HAP-1 (cell line): ENCODE results near the gene SF3A1.
A peak's percentile ranks its signal among the peaks of the same experiment; 100 is the strongest.

Experiments
- DNase-seq, 2 experiments: peaks; one replicate each; pipeline ENCODE4 v3.0.0-alpha.2; 2016 to 2020; ENCODE audit warnings: low spot score in 2 of 2
- H3K27me3 ChIP-seq: fragments of 250-450 bp; sonication (Bioruptor Pico); 2 replicates; pipeline ENCODE4 v1.5.1; 2020; ENCODE audit warnings: low read depth, mild to moderate bottlenecking, moderate library complexity
- H3K36me3 ChIP-seq: fragments of 250-450 bp; sonication (Bioruptor Pico); replicated peaks from 2 replicates; pipeline ENCODE4 v1.5.1; 2020; ENCODE audit warnings: mild to moderate bottlenecking
- H3K4me1 ChIP-seq: fragments of 250-450 bp; sonication (Bioruptor Pico); 2 replicates; pipeline ENCODE4 v1.5.1; 2020; ENCODE audit warnings: mild to moderate bottlenecking
- H3K4me3 ChIP-seq: fragments of 250-450 bp; sonication (Bioruptor Pico); 2 replicates; pipeline ENCODE4 v1.5.1; 2020; ENCODE audit warnings: mild to moderate bottlenecking, moderate library complexity
- H3K9me3 ChIP-seq: fragments of 250-450 bp; sonication (Bioruptor Pico); 2 replicates; pipeline ENCODE4 v1.5.1; 2020; ENCODE audit warnings: mild to moderate bottlenecking, moderate library complexity
- in situ Hi-C: fragments of 300-500 bp; cut with MboI; formaldehyde crosslinking; loops from 3 replicates; pipeline ENCODE4 v1.14.3; 2020; ENCODE audit warnings: low sequenced_read_pairs, inconsistent platforms, mixed read lengths

SF3A1 gene

DNA sequence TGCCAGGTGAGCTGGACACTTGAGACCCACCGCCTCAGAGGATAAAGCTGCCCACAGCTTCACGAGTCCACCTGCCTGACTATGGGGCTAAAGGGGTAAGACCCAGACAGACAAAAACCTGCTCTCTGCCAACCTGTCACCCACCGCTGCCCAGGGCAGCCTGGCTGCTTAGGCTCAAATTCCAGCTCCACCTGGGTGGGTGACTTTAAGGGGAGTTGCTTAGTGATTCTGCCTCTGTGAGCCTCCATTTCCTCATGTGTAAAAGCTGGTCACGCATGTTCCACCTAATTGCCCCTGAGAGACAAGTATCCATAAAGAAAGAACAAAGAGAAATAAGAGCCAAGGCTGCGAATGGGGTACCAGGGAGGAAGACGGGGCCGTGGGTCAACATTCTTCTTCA is 63.7 kb downstream of the SF3A1 start:
- no peak for DNase-seq
- in situ Hi-C loops = no loop called here
- Histone ChIP-seq H3K4me1 (peaks cover 10% of the 10 kb centered on the region), H3K9me3 (no peaks in the 10 kb centered on the region), H3K4me3 (no peak overlapping the region), H3K36me3 (peaks cover 7% of the 10 kb centered on the region), H3K27me3 (no peaks in the 10 kb centered on the region)

DNA sequence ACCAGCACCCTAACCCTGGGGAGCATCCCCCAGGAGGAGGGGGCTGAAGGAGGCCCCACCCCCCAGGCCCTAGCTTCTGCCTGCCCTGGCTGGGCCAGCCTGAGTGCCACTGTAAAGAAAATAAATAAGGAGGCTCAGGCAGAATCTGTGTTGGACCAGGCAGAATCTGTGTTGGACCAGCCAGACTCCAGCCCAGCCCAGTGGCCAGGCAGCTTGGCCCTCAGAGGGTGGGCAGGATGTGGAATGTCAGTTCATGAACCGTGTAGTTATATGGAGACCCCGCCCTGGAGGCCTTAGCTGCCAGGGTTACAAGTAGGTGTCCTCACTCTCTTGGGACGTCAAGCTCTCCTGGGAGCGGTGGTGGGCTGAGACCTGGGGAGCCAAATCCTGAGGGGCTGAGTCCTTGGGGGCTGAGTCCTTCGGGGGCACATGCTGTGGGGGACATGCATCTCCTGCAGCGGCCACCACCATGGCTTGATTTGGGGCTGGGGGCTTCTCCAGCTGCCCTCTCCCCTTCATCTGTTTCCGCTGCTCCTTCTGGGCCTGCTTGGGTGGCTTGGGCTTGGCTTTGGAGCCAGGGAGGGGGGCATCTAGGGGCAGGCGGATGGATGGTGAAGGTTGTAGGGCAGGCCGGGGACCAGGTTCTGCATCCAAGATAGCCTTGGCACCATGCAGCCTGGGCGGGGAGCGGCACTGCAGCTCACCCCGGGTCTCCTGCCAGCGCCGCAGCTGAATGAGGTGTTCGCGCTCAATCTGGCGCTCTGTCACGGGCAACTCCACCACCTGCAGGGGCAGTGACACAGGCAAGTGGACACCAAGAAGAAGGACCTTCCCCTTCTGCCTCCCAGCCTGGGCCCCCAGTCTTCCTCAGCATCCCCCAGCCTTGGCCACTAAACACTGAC is 64.4 kb downstream of the SF3A1 start:
- DNase-seq = no peak
- Histone ChIP-seq H3K27me3 (no peaks in the 10 kb centered on the region), H3K9me3 (no peaks in the 10 kb centered on the region), H3K4me3 (no peak overlapping the region), H3K36me3 (peaks cover 7% of the 10 kb centered on the region; the same call in 1 of the 2 replicates), H3K4me1 (peaks cover 10% of the 10 kb centered on the region)
- in situ Hi-C loops = no loop called here

DNA sequence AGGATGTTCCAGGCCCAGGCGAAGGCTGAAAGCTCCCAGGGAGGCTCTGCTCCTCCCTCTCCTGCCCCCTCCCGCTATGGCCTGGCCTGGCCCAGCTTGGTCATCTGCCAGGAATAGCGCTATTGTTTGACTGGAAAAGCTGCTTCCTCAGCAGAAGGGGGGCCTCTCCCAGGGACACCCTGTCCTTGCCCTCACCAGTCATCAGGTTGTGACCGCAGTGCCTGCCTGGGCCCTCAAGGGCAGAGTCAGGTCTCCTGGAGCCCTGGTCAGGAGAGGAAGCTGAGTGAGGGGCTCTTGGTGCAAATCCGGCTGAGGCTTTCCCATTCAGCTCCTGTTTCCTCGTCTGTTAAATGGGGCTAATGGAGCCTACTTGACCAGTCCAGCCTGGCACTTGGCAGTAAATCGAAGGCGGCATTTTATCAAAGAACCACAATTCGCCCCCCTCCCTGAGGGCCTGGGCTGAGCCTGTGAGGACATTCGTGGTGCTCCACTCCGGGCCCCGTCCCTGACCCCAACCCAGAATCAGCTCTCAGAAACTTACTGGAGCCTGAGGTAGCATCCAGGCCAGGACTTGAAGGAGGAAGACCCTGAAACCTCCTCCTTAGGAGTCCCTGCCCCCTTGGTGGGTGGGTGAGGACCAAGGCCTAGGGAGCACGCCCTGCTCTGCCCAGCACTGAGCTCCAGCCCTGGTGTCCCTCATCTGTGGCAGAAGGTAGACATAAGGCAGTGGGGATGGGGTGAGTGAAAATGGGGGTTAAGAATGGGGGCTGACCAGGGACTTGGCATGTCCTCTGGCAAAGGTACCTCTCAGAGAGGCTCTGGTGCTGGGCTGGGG is 65.4 kb downstream of the SF3A1 start:
- Histone ChIP-seq H3K27me3 (no peaks in the 10 kb centered on the region), H3K36me3 (peaks cover 10% of the 10 kb centered on the region; the same call in 1 of the 2 replicates), H3K4me3 (no peak overlapping the region), H3K9me3 (no peaks in the 10 kb centered on the region), H3K4me1 (peaks cover 10% of the 10 kb centered on the region)
- peak in 1 of 2 experiments; percentile 59 for DNase-seq
- in situ Hi-C loops = no loop called here

DNA sequence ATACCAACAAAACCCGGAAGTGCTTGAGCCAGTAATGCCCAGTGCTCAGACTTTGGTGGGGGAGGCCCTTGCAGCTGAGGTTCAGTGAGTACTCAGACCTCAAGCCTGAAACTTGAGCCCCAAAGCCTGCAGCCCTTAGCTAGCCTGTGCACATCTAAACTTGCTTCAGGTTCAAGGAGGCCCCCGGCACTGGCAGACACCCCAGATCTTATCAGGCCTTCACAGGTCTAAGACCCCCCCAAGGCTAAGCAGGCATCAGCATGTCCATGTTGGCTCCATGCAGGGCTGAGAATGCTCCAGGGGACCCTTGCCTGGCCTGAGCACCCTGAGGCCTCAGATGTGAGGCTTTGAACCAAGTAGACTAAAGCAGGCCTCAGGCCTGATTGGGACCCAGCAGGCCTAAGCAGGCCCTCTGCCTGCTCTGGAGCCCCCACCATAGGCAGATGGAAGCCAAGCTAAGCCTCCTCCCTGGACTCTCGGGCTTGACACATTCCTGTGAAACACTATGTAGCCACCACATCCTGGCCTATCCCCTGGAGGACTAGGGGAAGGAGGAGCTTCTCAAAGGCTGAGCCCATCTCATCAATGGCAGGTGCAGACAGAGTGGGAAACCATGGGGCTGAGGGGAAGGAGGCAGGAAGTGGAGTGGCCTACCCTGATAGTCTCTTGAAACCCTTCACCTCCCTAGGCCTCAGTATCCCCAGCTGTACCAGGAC is 66.2 kb downstream of the SF3A1 start:
- peak in 1 of 2 experiments; percentile 23 for DNase-seq
- Histone ChIP-seq H3K27me3 (no peaks in the 10 kb centered on the region), H3K4me3 (peak overlapping the region; percentile 60; the same call in 1 of the 2 replicates), H3K4me1 (peaks cover 10% of the 10 kb centered on the region), H3K36me3 (peaks cover 10% of the 10 kb centered on the region; the same call in 1 of the 2 replicates), H3K9me3 (no peaks in the 10 kb centered on the region)
- in situ Hi-C loops = no loop called here

DNA sequence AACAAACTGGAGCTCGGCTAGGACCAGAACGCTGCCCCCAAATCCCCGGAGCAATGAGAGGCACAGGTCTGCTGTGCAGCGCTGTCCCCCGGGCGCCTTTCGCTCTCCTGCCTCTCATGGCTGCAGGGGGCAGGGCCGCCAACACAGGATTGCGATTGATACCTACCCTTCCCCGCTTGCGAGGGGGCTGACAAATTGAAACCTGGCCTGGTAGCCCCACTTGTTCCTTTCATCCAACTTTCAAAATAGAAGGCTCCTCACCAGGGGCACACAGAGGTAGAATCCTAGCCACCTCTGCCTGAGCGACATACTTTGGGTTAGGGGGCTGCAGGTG is 66.7 kb downstream of the SF3A1 start:
- Histone ChIP-seq H3K36me3 (peaks cover 10% of the 10 kb centered on the region; the same call in 1 of the 2 replicates), H3K9me3 (no peaks in the 10 kb centered on the region), H3K4me3 (peak overlapping the region; percentile 60), H3K27me3 (no peaks in the 10 kb centered on the region), H3K4me1 (peaks cover 10% of the 10 kb centered on the region)
- DNase-seq = no peak
- in situ Hi-C loops = no loop called here

DNA sequence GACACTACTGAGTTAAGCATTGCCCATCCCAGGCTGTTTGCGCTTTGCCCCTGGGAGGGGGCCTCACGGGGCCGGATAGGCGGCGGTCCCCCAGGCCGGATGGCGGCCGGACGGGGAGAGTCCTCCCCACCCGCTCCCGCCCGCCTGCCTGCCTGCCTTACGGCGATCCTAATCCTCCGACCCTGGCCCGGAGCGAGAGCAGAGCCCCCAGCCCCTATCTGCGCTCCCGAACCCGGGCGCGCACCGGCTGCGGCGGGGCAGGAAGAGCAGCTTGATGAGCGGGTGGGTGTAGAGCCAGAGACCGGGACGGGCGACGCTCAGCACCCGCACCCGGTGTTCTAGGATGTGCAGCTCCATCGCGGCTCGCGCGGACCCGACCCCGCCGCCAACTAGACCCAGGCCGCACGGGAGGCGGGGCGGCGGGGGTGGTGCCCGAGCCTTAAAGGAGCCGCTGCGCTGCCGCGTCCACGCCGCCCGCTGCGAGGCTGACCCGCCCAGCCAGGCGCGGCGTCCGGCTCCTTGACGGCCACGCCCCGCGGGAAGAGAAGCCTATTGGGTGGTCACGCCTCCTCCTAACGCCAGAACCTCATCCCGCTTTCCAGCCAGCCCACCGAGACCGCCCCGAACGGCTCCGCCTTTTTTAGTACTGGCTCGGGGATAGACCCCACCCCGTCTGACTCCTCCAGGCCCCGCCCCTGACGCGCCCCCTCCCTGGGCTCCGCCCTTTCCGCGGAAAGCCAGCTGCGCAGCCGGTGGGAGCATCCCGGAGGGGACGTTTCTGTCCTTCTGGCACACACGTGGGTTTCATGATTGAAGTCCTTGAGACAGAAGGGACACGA is 67.3 kb downstream of the SF3A1 start, which contains the start of gene CASTOR1:
Gene CASTOR1 (minus strand): TSS at position 365 of the 839 bp plus-strand sequence. CDS start 8 bp downstream, at position 357.
- DNase-seq = peak; percentile 98 to 100
- H3K9me3 ChIP-seq = no peaks in the 10 kb centered on the region
- in situ Hi-C loops = no loop called here
- H3K36me3 ChIP-seq = peaks cover 10% of the 10 kb centered on the region; the same call in 1 of the 2 replicates
- H3K4me3 ChIP-seq = peak within 1 kb of the TSS; percentile 60
- H3K4me1 ChIP-seq = peaks cover 10% of the 10 kb centered on the region
- no peaks in the 10 kb centered on the region for H3K27me3 ChIP-seq

DNA sequence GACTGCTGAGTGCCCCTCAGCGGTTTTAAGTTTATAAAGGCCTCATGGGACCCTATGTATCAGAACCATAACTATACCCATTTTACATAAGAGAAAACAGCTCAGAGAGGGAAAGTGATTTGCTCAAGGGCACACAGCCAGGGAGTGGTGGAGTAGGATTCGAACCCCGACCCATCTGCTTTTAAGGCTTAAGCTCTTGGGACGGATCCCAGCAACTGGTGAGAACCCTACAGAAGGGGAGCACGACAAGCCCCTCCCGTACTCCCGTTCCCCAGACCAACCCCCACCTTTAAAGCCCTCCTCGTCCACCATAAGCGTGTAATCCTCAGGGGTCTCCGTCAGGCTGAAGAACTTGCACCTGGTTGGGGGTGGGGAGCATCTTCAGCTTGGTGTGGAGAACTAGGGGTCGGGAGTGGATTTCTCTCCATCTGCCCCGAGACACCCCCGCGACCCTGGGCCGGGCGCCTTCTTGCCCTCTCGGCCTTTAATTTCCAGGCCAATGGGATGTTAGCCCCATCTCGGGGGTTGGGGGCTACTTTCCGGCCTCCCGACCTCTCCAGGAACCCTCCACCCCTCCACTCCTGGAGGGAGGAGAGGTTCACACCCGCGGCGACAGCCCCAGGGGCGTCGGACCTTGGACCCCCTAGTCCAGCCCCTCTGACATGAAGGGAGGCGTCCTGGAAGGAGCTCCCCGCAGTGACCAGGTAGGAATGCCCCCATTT is 68.1 kb downstream of the SF3A1 start:
- Histone ChIP-seq H3K4me3 (peak overlapping the region; percentile 60), H3K9me3 (no peaks in the 10 kb centered on the region), H3K4me1 (peaks cover 10% of the 10 kb centered on the region), H3K27me3 (no peaks in the 10 kb centered on the region), H3K36me3 (peaks cover 10% of the 10 kb centered on the region; the same call in 1 of the 2 replicates)
- DNase-seq = no peak
- in situ Hi-C loops = no loop called here

DNA sequence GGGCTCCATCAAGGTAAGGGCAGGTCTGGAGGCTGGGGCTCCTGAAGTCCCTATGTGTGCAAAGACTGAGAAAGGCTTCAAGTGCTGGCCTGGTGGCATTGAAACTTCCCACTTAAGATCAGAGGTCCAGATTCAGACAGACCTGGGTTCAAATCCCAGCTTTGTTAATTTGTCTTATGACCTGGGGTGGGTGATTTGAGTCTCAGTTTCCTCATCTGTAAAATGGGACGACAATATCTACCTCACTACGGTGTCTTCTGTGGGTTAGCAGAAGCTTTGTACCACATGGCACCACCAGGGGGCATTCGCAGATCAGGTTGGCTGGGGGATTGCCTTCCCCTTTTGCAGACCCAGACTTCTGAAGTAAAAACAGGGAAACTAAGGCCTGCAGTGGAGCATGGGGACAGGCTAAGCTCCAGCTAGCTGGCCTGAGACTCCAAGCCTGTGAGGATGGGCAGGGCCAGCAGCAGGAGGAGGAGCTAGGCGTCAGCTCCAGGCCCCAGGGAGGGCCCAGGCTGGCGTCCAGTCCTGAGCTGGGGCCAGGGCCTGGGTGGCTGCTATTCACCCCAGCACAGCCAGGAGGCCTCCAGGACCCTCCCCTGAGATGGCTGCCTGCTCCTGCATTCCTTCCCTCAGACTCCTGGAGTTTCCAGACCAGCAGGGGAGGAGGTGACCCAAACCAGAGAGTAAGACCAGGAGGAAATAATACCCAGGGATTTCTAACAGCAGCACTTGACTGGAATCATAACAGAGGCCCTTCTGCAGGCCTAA is 68.9 kb downstream of the SF3A1 start:
- no peaks in the 10 kb centered on the region for H3K27me3 ChIP-seq
- in situ Hi-C loops = no loop called here
- DNase-seq = peak; percentile 63 to 88
- peak overlapping the region; percentile 60 for H3K4me3 ChIP-seq
- peaks cover 10% of the 10 kb centered on the region for H3K4me1 ChIP-seq
- H3K9me3 ChIP-seq = no peaks in the 10 kb centered on the region
- H3K36me3 ChIP-seq = 0 out of 2 replicates have a peak, but pooled peaks cover 3% of the 10 kb centered on the region

DNA sequence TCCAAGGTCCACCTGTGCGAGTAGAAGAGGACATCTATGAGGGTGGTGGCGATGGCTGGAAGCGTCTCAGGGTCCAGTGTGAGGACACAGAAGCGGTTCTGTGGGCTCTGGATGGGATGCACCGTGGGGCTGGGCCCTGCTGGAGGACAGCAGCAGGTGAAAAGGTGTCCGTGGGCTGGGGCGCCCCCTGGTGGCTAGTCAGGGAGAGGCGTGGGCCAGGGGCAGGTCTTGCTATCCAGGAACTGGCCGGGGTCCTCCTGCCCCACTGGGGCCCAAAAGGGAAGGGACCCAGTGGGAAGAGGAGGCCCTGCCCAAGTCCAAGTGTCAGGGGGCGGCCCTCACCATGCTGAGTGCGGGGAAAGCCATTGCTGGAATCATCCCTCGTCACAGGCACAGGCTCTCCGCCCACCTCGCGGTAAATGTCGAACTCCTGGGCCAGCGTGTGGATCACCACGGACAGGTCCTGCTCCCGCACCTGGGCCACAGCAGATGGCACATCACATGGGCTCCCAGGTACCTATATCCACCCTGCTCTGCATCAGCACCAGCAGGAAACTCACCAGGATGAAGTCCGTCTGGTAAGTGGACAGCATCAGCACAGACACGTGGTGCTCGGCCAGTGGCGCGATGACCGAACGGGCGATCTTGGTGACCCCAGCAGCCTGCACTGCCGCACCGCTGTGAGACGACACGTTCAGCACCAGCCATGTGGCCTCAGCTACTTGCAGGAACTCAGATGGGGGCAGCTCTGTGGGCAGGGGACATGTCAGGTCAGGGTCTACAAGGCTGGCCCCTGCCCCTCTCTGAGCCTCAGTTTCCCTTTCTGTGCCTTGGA is 69.7 kb downstream of the SF3A1 start:
- peaks cover 10% of the 10 kb centered on the region for H3K4me1 ChIP-seq
- in situ Hi-C loops = no loop called here
- no peak overlapping the region for H3K4me3 ChIP-seq

DNA sequence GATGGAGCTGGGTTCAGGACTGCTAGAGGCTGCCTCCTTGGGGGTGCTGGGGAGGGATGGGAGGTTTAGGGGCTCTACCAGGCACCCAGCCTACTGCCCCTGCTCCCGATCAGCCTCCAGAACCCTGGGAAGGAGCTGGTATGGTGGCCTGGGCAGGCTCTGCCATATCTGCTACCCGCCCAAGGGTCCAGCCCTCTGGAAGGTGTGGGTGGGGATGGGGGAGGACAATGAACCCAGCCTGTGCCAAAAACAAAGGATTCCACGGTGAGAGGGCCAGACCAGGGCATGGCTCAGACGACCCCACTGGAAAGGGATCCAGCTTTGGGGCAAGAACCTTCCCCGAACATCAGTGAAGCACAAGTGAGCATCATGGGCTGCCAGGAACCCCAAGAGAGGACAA is 70.4 kb downstream of the SF3A1 start:
- peaks cover 10% of the 10 kb centered on the region for H3K4me1 ChIP-seq
- in situ Hi-C loops = no loop called here
- H3K27me3 ChIP-seq = no peaks in the 10 kb centered on the region

More for the DNA sequence above, 69.7 kb downstream of the SF3A1 start:
- peak; percentile 29 to 89 for DNase-seq
- no peaks in the 10 kb centered on the region for H3K9me3 ChIP-seq
- H3K36me3 ChIP-seq = 0 out of 2 replicates have a peak, but pooled peaks cover 3% of the 10 kb centered on the region
- no peaks in the 10 kb centered on the region for H3K27me3 ChIP-seq

DNA sequence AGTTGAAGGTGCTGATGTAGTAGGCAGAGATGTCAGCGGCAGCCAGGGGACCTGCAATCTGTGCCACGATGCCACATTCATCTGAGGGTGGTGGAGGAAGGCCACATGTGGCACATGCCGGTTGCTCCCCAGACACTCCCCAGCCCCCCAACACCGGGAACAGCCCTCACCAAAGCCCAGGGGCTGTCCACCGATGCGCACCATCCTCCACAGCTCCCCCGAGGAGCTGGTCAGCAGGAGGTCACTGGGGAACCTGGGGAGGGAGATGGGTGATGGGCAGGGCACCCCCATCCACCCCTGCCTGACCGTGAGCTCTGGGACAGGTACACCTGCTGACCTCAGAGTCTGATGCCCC is 70.9 kb downstream of the SF3A1 start:
- no peak overlapping the region for H3K4me3 ChIP-seq
- 0 out of 2 replicates have a peak, but pooled peaks cover 3% of the 10 kb centered on the region for H3K36me3 ChIP-seq
- DNase-seq = no peak
- in situ Hi-C loops = no loop called here
- H3K9me3 ChIP-seq = no peaks in the 10 kb centered on the region
- H3K4me1 ChIP-seq = peaks cover 10% of the 10 kb centered on the region
- H3K27me3 ChIP-seq = no peaks in the 10 kb centered on the region

More for the DNA sequence above, 70.4 kb downstream of the SF3A1 start:
- DNase-seq = no peak
- Histone ChIP-seq H3K36me3 (0 out of 2 replicates have a peak, but pooled peaks cover 3% of the 10 kb centered on the region), H3K9me3 (no peaks in the 10 kb centered on the region), H3K4me3 (no peak overlapping the region)
